Adrenal gland (tissue), 12 donors: ENCODE results near the gene TSPAN4. TPM values are rescaled to one million over a fixed set of nuclear protein-coding genes. Genes with fewer than 3 reads are reported as not detected.
A peak's percentile ranks its signal among the peaks of the same experiment; 100 is the strongest.

ENCODE experiments used
- DNase-seq, 7 donors: peaks; one replicate each; pipeline ENCODE4 v3.0.0-alpha.2; 2019 to 2020
- H3K27ac ChIP-seq, 5 donors: fragments of 200-600 bp; sonication (generic) in 4 of 5; 1 replicate in 3 of 5; 2 replicates in 2 of 5; pipeline versions ENCODE4 v1.5.1 to v1.8.0; 2016 to 2020; ENCODE audit warnings: mild to moderate bottlenecking in 1 of 5
- H3K27me3 ChIP-seq: fragments of 200-600 bp; 2 replicates; pipeline ENCODE4 v1.8.0; 2021
- H3K36me3 ChIP-seq, 2 donors: fragments of 200-600 bp; replicated peaks in 1 of 2; 1 replicate in 1 of 2; 2 replicates in 1 of 2; pipeline versions ENCODE4 v1.5.1 to v1.8.0; 2018 to 2022
- H3K4me1 ChIP-seq, 2 donors: fragments of 200-600 bp; replicated peaks in 1 of 2; 1 replicate in 1 of 2; 2 replicates in 1 of 2; pipeline versions ENCODE4 v1.5.1 to v1.8.0; 2018 to 2021
- H3K4me3 ChIP-seq, 4 donors: fragments of 200-600 bp; sonication (generic) in 3 of 4; one replicate each; pipeline ENCODE4 v1.5.1; 2016 to 2018
- H3K9me3 ChIP-seq, 3 donors: fragments of 200-600 bp; sonication (generic) in 1 of 3; replicated peaks in 1 of 3; 1 replicate in 2 of 3; 2 replicates in 1 of 3; pipeline versions ENCODE4 v1.5.1 to v1.8.0; 2016 to 2021
- POLR2A ChIP-seq, 2 donors: fragments of 450-650 bp; IDR thresholded peaks; one replicate each; pipeline ENCODE4 v1.6.1; 2017; ENCODE audit warnings: antibody characterized with exemption in 2 of 2, mild to moderate bottlenecking in 2 of 2, moderate library complexity in 1 of 2
- WGBS, 4 donors: extraction: QIAGEN DNeasy Blood & Tissue Kit in 2 of 4; methylation state at CpG; one replicate each; pipeline versions ENCODE4 v1.1.5 to v1.1.7; 2013 to 2017; 5-methylcytosine and 5-hydroxymethylcytosine counted together
- intact Hi-C, 2 donors: fragments of 100-400 bp; cut with DNase I; formaldehyde crosslinking; loops; one replicate each; pipeline versions ENCODE4 v1.14.1 to v1.15.0; 2022 to 2023
- polyA plus RNA-seq, 3 donors: library from polyadenylated mRNA; stranded (reverse); fragments of 200-250 nt in 2 of 3; fragments of 350-450 nt in 1 of 3; fragmentation: Illumina TruSeq in 1 of 3; extraction: RNeasy Lipid Tissue Mini Kit (QIAGEN cat#74804) in 1 of 3; gene quantifications; one replicate each; pipeline ENCODE4 v1.2.3, GENCODE V29; 2013 to 2014
- total RNA-seq, 9 donors: library from RNA; depleted of rRNA in 4 of 9; stranded (reverse); fragments of >200 nt in 4 of 9; fragments of 120-200 nt in 1 of 9; fragmentation: NEBNext Ultra II Directional in 1 of 9; extraction: Animal tissue kit (Norgen Biotek cat#: 25700) in 1 of 9; gene quantifications; one replicate each; pipeline versions ENCODE4 v1.1.0 to v1.2.4, GENCODE V29; 2013 to 2023
- TF ChIP-seq, protein P1 (sequence below), 6 experiments: fragments of 450-650 bp in 4 of 6; fragments of 200-600 bp in 2 of 6; sonication (generic) in 1 of 6; IDR thresholded peaks; 1 replicate in 5 of 6; 2 replicates in 1 of 6; pipeline versions ENCODE4 v1.5.1 to v1.8.0; 2016 to 2021; ENCODE audit warnings: antibody characterized with exemption in 6 of 6, mild to moderate bottlenecking in 2 of 6, moderate library complexity in 1 of 6
- donor health status: healthy with polysubstance abuse.
- donor health status: Bipolar disorder and iron deficiency.
- donor health status: DM: yes; HTN: yes; CAD: no.
- donor health status: DM: no; HTN: no; CAD: no.
- donor health status: DM: no; HTN: no; CAD: no.
- donor health status: DM: yes; HTN: yes; CAD: no.

Gene TSPAN4
- total and polyA plus RNA-seq, 12 donors, result 5.2 to 207 (median 53.5) TPM

DNA sequence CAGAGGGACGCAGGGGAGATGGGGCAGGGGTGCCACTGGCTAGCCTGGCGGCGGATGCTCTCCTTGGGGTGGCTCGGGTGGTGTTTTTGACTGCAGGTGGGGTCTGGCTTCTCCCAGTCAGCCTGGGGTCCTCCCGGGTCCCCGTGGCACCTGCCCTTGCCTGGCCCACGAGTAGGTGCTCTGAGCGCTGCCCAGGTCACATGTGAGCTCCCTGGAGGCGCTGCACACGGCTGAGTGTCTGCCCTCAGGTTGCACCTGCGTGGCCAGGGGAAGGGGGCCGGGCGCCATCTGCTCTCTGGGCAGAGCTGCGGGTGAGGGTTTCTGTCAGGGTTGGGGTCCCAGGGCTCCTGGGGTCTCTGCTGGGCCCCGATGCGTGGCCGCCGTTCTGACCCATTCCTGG lies 5.2 kb downstream of the TSPAN4 start:
- H3K4me1 ChIP-seq, result peaks cover 32 to 37% of the 10 kb centered on the region in 2 donors
- intact Hi-C loops, result loop anchor here (2.0 to 5.0 kb wide), 3 partner anchors 61 to 204 kb away; no protein-coding TSS in a partner anchor

DNA sequence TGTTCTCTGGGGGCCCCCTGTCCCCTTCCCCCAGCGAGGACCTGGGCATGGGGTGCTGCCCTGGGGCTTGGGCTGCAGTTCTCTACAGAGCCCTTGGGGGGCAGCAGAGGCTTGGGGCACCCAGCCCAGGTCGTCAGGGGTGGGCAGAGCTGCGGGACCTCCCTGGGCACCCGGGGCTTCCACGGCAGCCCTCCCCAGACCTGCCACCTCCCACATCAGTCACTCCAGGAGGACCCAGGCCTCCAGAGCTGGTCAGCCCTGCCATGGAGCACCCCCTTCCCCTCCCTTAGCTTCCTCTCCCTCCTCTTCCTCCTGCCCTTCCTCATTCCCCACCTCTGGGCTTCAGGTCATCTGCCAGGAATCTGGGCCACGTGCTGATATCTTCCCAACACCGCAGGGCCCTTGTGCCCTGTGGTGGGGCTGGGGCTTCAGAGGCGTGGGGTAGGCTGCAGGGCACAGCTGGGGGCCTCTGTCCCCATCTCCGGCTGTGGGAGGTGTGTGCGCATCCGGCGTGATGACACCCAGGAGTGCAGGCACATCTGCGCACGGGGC lies 5.8 kb downstream of the TSPAN4 start:
- no peak overlapping the region for H3K4me3 ChIP-seq
- no peaks in the 10 kb centered on the region for H3K36me3 ChIP-seq
- no peak overlapping the region for H3K27ac ChIP-seq
- DNase-seq, result peak in 3 of 7 donors; percentile 56 to 68 (median 59)
- TF ChIP-seq POLR2A (IDR thresholded peaks at IDR 0.05), result no peak
- TF ChIP-seq, protein P1, sequence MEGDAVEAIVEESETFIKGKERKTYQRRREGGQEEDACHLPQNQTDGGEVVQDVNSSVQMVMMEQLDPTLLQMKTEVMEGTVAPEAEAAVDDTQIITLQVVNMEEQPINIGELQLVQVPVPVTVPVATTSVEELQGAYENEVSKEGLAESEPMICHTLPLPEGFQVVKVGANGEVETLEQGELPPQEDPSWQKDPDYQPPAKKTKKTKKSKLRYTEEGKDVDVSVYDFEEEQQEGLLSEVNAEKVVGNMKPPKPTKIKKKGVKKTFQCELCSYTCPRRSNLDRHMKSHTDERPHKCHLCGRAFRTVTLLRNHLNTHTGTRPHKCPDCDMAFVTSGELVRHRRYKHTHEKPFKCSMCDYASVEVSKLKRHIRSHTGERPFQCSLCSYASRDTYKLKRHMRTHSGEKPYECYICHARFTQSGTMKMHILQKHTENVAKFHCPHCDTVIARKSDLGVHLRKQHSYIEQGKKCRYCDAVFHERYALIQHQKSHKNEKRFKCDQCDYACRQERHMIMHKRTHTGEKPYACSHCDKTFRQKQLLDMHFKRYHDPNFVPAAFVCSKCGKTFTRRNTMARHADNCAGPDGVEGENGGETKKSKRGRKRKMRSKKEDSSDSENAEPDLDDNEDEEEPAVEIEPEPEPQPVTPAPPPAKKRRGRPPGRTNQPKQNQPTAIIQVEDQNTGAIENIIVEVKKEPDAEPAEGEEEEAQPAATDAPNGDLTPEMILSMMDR (IDR thresholded peaks at IDR 0.05), result peak; percentile 77 to 87 (median 82)
- no peaks in the 10 kb centered on the region for H3K9me3 ChIP-seq
- intact Hi-C loops, result loop anchor here (2.0 to 5.0 kb wide), 3 partner anchors 60 to 204 kb away; no protein-coding TSS in a partner anchor
- no peaks in the 10 kb centered on the region for H3K27me3 ChIP-seq
- 7 to 50% (median 25%) methylated on average over 6 to 14 of the region's 14 CpGs for WGBS, 4 donors
- H3K4me1 ChIP-seq, result peaks cover 26 to 32% of the 10 kb centered on the region in 2 donors

More for the DNA sequence above, 5.2 kb downstream of the TSPAN4 start:
- Histone ChIP-seq H3K9me3 (no peaks in the 10 kb centered on the region), H3K27me3 (no peaks in the 10 kb centered on the region), H3K4me3 (no peak overlapping the region), H3K27ac (no peak overlapping the region), H3K36me3 (no peaks in the 10 kb centered on the region)
- TF ChIP-seq, protein P1 (IDR thresholded peaks at IDR 0.05), result no peak
- TF ChIP-seq POLR2A (IDR thresholded peaks at IDR 0.05), result no peak
- 71 to 100% (median 76%) methylated on average over 1 to 18 of the region's 18 CpGs; no CpG with 5 or more reads in 1 of the 4 donors for WGBS, 4 donors
- no peak for DNase-seq

DNA sequence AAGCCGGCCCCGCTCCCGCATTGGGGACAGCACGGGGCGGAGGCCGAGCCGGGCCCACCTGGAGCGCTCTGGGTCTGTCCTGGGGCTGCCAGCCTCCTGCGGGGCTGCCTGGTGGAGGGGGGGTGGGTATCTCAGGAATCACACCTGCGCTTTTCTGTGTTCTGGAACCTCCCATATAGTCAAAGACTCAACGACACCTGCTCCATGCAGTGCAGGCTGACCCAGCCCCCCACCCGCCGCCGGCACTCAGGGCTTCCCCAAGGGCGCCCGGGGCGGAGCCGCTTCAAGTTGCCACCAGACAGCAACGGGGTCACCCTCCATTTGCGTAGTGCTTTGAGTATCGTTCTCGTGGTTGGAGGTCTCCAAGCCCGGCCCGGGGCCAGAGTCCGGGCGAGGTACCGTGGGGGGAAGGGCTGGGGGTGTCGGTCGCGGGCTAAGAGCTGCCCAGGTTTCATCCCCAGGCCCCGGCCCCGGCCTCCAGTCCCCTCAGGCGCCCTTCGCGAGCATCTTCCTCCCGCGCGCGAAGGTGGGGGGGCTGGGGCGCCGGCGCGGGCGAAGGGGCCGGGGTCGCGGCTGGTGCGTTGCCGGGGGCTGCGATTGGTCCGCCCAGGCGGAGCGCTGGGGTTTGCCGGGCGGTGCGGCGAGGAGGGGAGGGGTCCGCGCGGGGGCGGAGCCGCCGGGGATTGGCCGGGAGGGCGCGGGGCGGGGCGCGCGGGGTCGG lies 6.6 kb downstream of the TSPAN4 start:
- no peak for DNase-seq
- H3K9me3 ChIP-seq, result no peaks in the 10 kb centered on the region
- H3K36me3 ChIP-seq, result no peaks in the 10 kb centered on the region
- H3K27me3 ChIP-seq, result no peaks in the 10 kb centered on the region
- WGBS, 4 donors, result 5 to 17% (median 5%) methylated on average over 9 to 69 of the region's 71 CpGs
- H3K4me1 ChIP-seq, result peaks cover 18 to 24% of the 10 kb centered on the region in 2 donors
- TF ChIP-seq POLR2A (IDR thresholded peaks at IDR 0.05), result no peak
- TF ChIP-seq, protein P1 (IDR thresholded peaks at IDR 0.05), result no peak
- H3K4me3 ChIP-seq, result peak overlapping the region in 1 of 4 donors; percentile 46
- intact Hi-C loops, result loop anchor here (2.0 to 5.0 kb wide), 3 partner anchors 60 to 203 kb away; no protein-coding TSS in a partner anchor
- H3K27ac ChIP-seq, result no peak overlapping the region

DNA sequence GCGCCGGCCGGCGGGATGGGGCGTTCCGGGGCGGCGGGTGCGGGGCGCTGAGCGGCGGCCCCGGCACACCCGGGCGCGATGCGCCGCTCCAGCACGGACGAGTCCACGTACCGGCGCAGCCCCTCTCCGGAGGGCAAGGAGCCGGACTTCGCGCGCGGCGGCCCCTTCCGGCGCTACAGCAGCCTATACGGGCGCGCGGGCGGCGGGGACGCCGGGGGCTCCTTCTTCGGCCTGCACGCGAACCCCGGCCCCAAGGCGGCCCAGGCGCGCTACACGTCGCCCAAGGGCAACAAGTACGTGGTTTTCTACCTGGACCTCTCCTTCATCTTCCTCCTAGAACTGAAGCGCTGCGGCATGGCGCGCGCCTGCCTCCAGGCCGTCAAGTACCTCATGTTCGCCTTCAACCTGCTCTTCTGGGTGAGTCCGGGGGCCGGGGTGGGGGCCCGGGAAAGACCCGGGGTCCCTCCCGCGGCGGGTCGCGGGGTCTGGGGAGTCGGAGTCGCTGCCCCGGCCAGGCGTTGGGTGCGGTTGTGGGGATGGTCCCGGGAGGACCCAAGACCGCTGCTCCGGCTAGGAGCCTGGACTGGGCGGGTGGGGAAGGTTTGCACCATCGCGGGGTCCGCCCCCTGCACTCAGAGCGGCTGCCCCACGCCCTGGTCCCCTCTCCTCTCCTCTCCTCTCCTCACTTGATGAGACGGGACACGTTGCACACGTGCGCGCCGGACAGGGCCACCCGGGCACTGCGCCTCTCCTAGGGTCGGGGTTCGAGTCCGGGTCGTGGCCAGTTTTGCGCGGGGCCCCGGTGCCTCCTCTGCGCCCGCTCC lies 7.5 kb downstream of the TSPAN4 start:
- TF ChIP-seq POLR2A (IDR thresholded peaks at IDR 0.05), result no peak
- TF ChIP-seq, protein P1 (IDR thresholded peaks at IDR 0.05), result no peak
- peaks cover 11 to 15% of the 10 kb centered on the region in 2 donors for H3K4me1 ChIP-seq
- no peak overlapping the region for H3K27ac ChIP-seq
- no peaks in the 10 kb centered on the region for H3K27me3 ChIP-seq
- H3K9me3 ChIP-seq, result no peaks in the 10 kb centered on the region
- intact Hi-C loops, result loop anchor here (2.0 to 5.0 kb wide), 3 partner anchors 59 to 202 kb away; no protein-coding TSS in a partner anchor
- peak overlapping the region in 1 of 4 donors; percentile 46 for H3K4me3 ChIP-seq
- H3K36me3 ChIP-seq, result no peaks in the 10 kb centered on the region
- 18 to 41% (median 22%) methylated on average over 34 to 97 of the region's 97 CpGs for WGBS, 4 donors
- no peak for DNase-seq
